Kidney epithelial cell (primary cell): ENCODE data around the gene STAP1. TPM values are rescaled to one million over a fixed set of nuclear protein-coding genes. Genes with fewer than 3 reads are reported as not detected.

Experiments
- DNase-seq: peaks from one replicate; pipeline ENCODE4 v3.0.0-alpha.2; 2010; ENCODE audit warnings: low read depth
- H3K27me3 ChIP-seq: 2 replicates; pipeline ENCODE4 v1.6.0; 2011; ENCODE audit warnings: low read length; ENCODE audit not compliant: control insufficient read depth, insufficient read depth
- H3K36me3 ChIP-seq: 2 replicates; pipeline ENCODE4 v1.5.1; 2011; ENCODE audit warnings: low read length; ENCODE audit not compliant: control insufficient read depth, insufficient read depth
- H3K4me3 ChIP-seq: 2 replicates; pipeline ENCODE4 v1.5.1; 2011; ENCODE audit warnings: low read depth, mild to moderate bottlenecking, control low read depth, low read length
- total RNA-seq: library from RNA; depleted of rRNA; stranded (reverse); fragments of >200 nt; gene quantifications from 2 replicates; pipeline ENCODE4 v1.2.3, GENCODE V29; 2015
- TF ChIP-seq, protein P1 (sequence below): IDR thresholded peaks from 2 replicates; pipeline ENCODE4 v1.5.1; 2011; ENCODE audit warnings: mild to moderate bottlenecking, moderate library complexity, low read length, control low read depth, inconsistent platforms; ENCODE audit not compliant: insufficient read depth, poor library complexity, severe bottlenecking

The STAP1 gene
- total RNA-seq, 1 donor from 2014 or later: not detected

DNA sequence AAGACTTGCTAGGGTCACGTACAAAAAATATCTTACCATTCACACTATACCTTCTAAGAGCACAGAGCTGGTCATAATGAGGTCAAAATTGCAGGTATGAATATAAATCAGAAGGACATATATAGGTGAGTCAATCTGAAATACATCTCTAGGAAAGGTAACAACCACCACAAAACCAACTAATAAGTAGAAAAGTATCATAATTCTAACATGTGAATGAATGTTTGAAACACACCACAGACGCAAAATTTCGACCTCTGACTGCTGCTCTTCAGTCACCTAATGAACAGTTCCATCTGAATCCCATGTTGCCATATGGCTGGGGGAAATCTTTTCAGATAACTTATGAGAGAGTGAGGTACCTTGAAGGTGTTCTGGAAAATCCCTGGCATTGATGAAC, 22.1 kb downstream of the STAP1 start:
- TF ChIP-seq, protein P1, sequence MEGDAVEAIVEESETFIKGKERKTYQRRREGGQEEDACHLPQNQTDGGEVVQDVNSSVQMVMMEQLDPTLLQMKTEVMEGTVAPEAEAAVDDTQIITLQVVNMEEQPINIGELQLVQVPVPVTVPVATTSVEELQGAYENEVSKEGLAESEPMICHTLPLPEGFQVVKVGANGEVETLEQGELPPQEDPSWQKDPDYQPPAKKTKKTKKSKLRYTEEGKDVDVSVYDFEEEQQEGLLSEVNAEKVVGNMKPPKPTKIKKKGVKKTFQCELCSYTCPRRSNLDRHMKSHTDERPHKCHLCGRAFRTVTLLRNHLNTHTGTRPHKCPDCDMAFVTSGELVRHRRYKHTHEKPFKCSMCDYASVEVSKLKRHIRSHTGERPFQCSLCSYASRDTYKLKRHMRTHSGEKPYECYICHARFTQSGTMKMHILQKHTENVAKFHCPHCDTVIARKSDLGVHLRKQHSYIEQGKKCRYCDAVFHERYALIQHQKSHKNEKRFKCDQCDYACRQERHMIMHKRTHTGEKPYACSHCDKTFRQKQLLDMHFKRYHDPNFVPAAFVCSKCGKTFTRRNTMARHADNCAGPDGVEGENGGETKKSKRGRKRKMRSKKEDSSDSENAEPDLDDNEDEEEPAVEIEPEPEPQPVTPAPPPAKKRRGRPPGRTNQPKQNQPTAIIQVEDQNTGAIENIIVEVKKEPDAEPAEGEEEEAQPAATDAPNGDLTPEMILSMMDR: no peak
- no peak for DNase-seq
- no peak overlapping the region for H3K4me3 ChIP-seq
- H3K27me3 ChIP-seq: no peaks in the 10 kb centered on the region
- H3K36me3 ChIP-seq: no peaks in the 10 kb centered on the region

DNA sequence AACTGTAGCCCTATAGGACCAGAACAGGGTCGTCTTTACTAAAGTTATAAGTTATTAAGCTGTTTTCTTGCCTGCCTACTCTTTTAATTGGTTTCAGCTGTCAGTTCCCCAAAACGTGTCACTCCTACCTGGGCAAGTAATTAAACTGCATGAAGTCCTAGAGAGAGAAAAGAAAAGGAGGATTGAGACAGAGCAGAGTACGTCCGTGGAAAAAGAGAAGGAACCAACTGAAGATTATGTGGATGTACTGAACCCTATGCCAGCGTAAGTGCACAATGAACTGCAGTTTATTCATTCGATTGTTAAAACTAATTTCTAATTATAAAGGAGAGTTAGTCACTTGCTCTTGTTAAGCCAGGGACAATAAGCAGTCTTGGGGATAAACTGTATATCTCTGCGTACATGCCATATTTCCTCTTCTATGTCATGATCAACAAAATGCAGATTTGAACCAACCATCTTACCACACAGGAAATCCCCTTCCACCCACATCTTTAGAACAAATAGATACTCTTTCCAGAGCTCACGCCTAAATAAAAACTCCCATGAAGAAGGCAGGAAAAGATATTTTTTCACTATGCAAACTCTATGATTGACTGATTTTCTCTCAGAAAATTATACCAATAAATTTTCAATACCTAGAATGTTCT, 22.8 kb downstream of the STAP1 start:
- no peaks in the 10 kb centered on the region for H3K36me3 ChIP-seq
- no peak for DNase-seq
- no peak overlapping the region for H3K4me3 ChIP-seq
- TF ChIP-seq, protein P1: no peak
- no peaks in the 10 kb centered on the region for H3K27me3 ChIP-seq

DNA sequence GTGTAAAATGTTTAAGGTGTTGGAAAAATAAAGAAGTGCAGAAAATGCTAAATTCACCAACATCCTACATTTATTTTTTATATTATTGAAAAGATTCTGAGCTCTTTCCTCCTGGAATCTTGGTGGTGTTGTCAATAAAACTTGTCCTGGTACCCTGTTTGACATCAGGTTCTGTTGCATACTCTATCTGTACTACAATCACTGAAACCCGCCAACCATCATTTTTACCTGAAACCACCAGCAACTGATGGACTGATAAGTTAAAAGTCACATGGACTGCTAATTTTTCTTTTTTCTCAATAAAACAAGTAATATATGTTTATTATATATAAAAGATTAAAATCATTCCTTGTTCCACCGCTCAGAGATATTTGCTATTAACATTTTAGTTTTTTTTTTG, 23.4 kb downstream of the STAP1 start:
- H3K36me3 ChIP-seq: no peaks in the 10 kb centered on the region
- DNase-seq: no peak
- no peaks in the 10 kb centered on the region for H3K27me3 ChIP-seq
- H3K4me3 ChIP-seq: no peak overlapping the region
- TF ChIP-seq, protein P1: no peak

DNA sequence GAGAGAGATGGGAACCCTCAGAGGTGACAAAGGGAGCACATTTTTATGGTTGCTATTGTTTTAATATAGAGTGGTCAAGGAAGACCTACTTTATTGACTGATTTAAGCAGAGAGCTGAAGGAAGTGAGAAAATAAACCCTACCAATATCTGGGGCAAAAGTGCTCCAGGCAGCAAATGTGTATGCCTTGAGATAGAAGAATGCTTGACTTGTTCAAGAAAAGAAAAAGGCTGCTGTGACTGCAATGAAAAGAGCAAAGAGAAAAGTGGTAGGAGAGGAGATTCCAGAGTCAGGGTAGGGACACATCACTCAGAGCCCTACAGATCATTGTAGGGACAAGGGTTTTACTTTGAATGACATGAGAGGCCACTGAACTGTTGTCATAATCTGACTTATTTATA, 26.0 kb downstream of the STAP1 start:
- no peaks in the 10 kb centered on the region for H3K36me3 ChIP-seq
- no peak overlapping the region for H3K4me3 ChIP-seq
- no peak for DNase-seq
- no peaks in the 10 kb centered on the region for H3K27me3 ChIP-seq
- TF ChIP-seq, protein P1: no peak

DNA sequence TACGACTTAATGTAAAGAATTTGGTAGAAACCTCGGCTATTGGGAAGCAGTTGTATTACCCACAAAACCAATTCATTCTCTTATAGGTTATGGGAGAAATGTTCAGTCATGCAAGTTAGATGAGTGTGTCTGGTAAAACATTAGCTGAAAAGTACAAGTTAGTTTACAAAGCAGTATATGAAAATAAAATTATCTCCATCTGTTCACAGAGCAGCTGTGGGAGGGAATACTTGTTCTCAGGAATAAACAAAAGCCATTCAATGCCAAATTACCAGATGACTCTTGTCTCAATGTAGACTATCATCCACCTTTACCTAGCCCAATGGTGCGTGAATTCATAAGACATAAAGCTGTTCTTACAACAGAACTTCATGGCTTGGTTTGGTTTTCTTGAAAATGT, 28.6 kb downstream of the STAP1 start:
- H3K4me3 ChIP-seq: no peak overlapping the region

More for the DNA sequence above, 28.6 kb downstream of the STAP1 start:
- TF ChIP-seq, protein P1: no peak
- H3K27me3 ChIP-seq: no peaks in the 10 kb centered on the region
- no peaks in the 10 kb centered on the region for H3K36me3 ChIP-seq
- no peak for DNase-seq
